ENCODE measurements around the gene TGFBR2. TPM values are rescaled to one million over a fixed set of nuclear protein-coding genes. Genes with fewer than 3 reads are reported as not detected.

TGFBR2 gene
- total RNA-seq, 4 donors from 2014 or later: 95.3 to 255 (median 211) TPM

- Histone ChIP-seq H3K4me3 (no peak overlapping the region), H3K27me3 (no peaks in the 10 kb centered on the region), H3K4me1 (peaks cover 0 to 25% of the 10 kb centered on the region in 2 donors), H3K36me3 (no peaks in the 10 kb centered on the region), H3K9me3 (no peaks in the 10 kb centered on the region), H3K27ac (peak overlapping the region; percentile 39 to 74)
- TF ChIP-seq POLR2A (IDR thresholded peaks at IDR 0.05): no peak
- DNase-seq: no peak
- intact Hi-C loops (cut with DNase I; ENCODE audit: low total_unique reads): no loop called here
These were observed 38.7 kb downstream of the TGFBR2 start for GRCh38 chr3:30645077-30645476.

- peaks cover 0 to 25% of the 10 kb centered on the region in 2 donors for H3K4me1 ChIP-seq
- H3K27ac ChIP-seq: peak overlapping the region in 1 of 2 donors; percentile 6
- no peak overlapping the region for H3K4me3 ChIP-seq
- H3K9me3 ChIP-seq: no peaks in the 10 kb centered on the region
- no peaks in the 10 kb centered on the region for H3K27me3 ChIP-seq
- intact Hi-C loops (cut with DNase I; ENCODE audit: low total_unique reads): no loop called here
- TF ChIP-seq, protein P1, sequence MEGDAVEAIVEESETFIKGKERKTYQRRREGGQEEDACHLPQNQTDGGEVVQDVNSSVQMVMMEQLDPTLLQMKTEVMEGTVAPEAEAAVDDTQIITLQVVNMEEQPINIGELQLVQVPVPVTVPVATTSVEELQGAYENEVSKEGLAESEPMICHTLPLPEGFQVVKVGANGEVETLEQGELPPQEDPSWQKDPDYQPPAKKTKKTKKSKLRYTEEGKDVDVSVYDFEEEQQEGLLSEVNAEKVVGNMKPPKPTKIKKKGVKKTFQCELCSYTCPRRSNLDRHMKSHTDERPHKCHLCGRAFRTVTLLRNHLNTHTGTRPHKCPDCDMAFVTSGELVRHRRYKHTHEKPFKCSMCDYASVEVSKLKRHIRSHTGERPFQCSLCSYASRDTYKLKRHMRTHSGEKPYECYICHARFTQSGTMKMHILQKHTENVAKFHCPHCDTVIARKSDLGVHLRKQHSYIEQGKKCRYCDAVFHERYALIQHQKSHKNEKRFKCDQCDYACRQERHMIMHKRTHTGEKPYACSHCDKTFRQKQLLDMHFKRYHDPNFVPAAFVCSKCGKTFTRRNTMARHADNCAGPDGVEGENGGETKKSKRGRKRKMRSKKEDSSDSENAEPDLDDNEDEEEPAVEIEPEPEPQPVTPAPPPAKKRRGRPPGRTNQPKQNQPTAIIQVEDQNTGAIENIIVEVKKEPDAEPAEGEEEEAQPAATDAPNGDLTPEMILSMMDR (IDR thresholded peaks at IDR 0.05): no peak
- no peak for TF ChIP-seq POLR2A (IDR thresholded peaks at IDR 0.05)
- no peaks in the 10 kb centered on the region for H3K36me3 ChIP-seq
- no peak for DNase-seq
These were observed 39.9 kb downstream of the TGFBR2 start for GRCh38 chr3:30646181-30646876.

DNA sequence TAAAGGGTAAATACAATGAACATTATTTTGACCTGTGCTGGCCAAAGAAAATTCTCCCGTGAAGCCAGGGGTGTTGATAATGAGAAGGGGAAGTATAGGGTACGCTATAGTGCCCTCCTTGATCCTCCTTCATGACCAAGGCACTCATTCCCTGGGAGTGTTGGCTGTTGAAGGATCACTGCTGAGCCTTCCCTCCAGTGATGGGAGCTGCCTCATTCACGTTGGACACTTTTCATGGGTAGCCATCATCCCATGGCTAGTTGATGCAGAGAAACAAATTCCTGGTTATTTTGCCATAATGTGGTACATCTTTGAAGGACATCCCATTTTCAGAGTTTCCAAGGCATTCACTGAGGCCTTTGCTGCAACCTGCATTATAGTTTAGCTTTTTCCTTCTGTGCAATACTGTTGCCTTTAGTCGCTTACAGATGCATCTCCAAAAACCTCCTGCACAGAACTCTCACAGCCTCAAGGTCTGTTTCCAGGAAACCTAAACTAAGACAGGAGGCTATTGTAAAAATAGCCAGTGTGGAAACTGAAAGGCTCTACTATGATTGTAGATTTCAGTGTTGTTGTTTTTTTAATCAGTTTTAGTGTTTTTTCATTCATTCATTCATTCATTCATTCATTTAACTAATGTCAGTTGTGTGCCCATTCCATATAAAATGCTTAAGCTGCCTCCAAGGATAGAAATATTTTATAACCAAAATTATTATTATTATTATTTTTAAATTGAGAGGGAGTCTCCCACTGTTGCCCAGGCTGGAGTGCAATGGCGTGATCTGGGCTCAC lies 40.8 kb downstream of the TGFBR2 start:
- Histone ChIP-seq H3K27ac (no peak overlapping the region), H3K4me3 (no peak overlapping the region), H3K36me3 (no peaks in the 10 kb centered on the region), H3K4me1 (peaks cover 0 to 25% of the 10 kb centered on the region in 2 donors), H3K27me3 (no peaks in the 10 kb centered on the region), H3K9me3 (no peaks in the 10 kb centered on the region)
- DNase-seq: no peak
- intact Hi-C loops (cut with DNase I; ENCODE audit: low total_unique reads): no loop called here
- no peak for TF ChIP-seq POLR2A (IDR thresholded peaks at IDR 0.05)
- TF ChIP-seq, protein P1 (IDR thresholded peaks at IDR 0.05): no peak

GRCh38 chr3:30648670-30649357 lies 42.4 kb downstream of the TGFBR2 start:
- peaks cover 0 to 14% of the 10 kb centered on the region in 2 donors for H3K4me1 ChIP-seq
- H3K27ac ChIP-seq: no peak overlapping the region
- no peaks in the 10 kb centered on the region for H3K36me3 ChIP-seq
- no peak for TF ChIP-seq POLR2A (IDR thresholded peaks at IDR 0.05)
- TF ChIP-seq, protein P1 (IDR thresholded peaks at IDR 0.05): no peak
- no peak for DNase-seq
- intact Hi-C loops (cut with DNase I; ENCODE audit: low total_unique reads): no loop called here
- no peak overlapping the region for H3K4me3 ChIP-seq
- no peaks in the 10 kb centered on the region for H3K9me3 ChIP-seq
- no peaks in the 10 kb centered on the region for H3K27me3 ChIP-seq

GRCh38 chr3:30649572-30650318 lies 43.3 kb downstream of the TGFBR2 start:
- H3K4me3 ChIP-seq: no peak overlapping the region
- no peaks in the 10 kb centered on the region for H3K36me3 ChIP-seq

More at GRCh38 chr3:30649572-30650318, 43.3 kb downstream of the TGFBR2 start:
- Histone ChIP-seq H3K27me3 (no peaks in the 10 kb centered on the region), H3K9me3 (no peaks in the 10 kb centered on the region), H3K27ac (peak overlapping the region in 1 of 2 donors; percentile 14), H3K4me1 (peaks cover 0 to 5% of the 10 kb centered on the region in 2 donors)
- DNase-seq: no peak
- TF ChIP-seq, protein P1 (IDR thresholded peaks at IDR 0.05): no peak
- TF ChIP-seq POLR2A (IDR thresholded peaks at IDR 0.05): no peak
- intact Hi-C loops (cut with DNase I; ENCODE audit: low total_unique reads): no loop called here

Data from uterus (tissue), 4 donors.